ENCODE data around the gene HIVEP3.

The HIVEP3 gene

DNA sequence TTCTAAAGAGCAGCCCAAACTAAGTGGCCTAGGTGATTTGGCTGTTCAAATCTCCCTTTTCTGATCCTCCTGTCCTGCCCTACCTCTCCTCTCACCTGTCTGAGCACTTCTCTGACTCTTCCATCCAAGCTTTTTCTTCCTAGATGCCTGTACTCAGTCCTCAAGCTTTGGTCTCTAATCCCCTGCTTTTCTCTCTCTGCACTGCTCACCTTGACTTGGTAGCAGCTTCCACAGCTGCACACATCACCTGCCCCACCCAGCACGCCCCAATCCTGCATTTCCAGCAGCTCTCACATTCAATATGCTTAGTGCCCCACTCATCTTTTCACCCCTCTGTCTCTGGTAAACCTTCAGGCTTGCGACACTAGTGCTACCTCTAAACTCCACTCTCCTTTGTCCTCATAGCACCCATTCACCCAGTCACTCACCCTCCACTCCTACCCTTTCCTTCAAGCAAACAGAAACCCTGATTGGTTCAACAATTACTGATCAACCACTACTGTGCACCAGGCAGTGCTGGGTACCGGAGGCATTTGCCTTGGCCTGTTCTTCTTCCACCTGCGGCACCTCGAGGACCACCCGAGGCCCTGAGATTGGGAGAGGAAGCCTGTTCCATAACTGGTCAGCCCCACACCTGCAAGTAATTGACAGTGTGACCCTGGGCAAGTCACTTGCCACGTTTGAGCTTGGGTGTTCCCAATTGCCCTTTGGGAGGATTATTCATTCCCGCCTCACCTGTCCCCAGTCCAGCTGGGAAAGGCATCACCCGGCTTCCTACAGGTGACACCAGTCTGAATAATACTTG, 298.2 kb downstream of the HIVEP3 start:
- Histone ChIP-seq H2BK15ac (ENCODE audit: low read length) (no peak overlapping the region), H3K79me1 (ENCODE audit: low read depth, low read length) (no peaks in the 10 kb centered on the region), H3K9ac (ENCODE audit: low read depth, low read length, poor library complexity) (no peak overlapping the region), H3K14ac (ENCODE audit: low read length) (no peak overlapping the region), H2BK5ac (ENCODE audit: low read length) (no peak overlapping the region), H2BK120ac (ENCODE audit: low read depth, low read length) (no peak overlapping the region), H3K27me3 (ENCODE audit: control insufficient read depth in 3 of 3, insufficient read depth in 3 of 3, low read depth in 1 of 3, low read length in 3 of 3) (peaks cover 0 to 2% (median 0%) of the 10 kb centered on the region in 3 experiments), H2AFZ (ENCODE audit: low read length) (no peak overlapping the region), H3K4ac (ENCODE audit: low read length) (no peak overlapping the region), H2BK12ac (ENCODE audit: low read length) (no peak overlapping the region), H3K27ac (replicated peaks; ENCODE audit: low read length) (no peak overlapping the region), H3K4me3 (ENCODE audit: low read length in 2 of 2) (no peak overlapping the region), H3K9me3 (replicated peaks in 1 of 2; ENCODE audit: control insufficient read depth in 2 of 2, insufficient read depth in 1 of 2, low read depth in 1 of 2, low read length in 2 of 2) (no peaks in the 10 kb centered on the region), H3K18ac (ENCODE audit: low read length) (no peak overlapping the region), H3K23ac (ENCODE audit: low read depth, low read length, poor library complexity) (no peak overlapping the region), H2AK5ac (ENCODE audit: low read depth, low read length) (no peak overlapping the region), H3K36me3 (replicated peaks in 1 of 2; ENCODE audit: control insufficient read depth in 2 of 2, insufficient read depth in 2 of 2, low read length in 2 of 2) (no peaks in the 10 kb centered on the region), H4K8ac (ENCODE audit: low read depth, low read length) (no peak overlapping the region), H4K91ac (ENCODE audit: low read depth, low read length, poor library complexity) (no peak overlapping the region), H3K4me1 (ENCODE audit: control insufficient read depth in 2 of 2, insufficient read depth in 1 of 2, low read depth in 1 of 2, low read length in 2 of 2) (peaks cover 0 to 8% of the 10 kb centered on the region in 2 donors), H3K4me2 (ENCODE audit: insufficient read depth, low read length, poor library complexity, severe bottlenecking) (no peak overlapping the region)
- no CpG with 5 or more reads among the region's 9 CpGs for WGBS, 2 donors (ENCODE audit: extremely low coverage in 2 of 2, insufficient read length in 2 of 2, insufficient replicate concordance in 1 of 2)
- DNase-seq (ENCODE audit: low spot score): no peak

DNA sequence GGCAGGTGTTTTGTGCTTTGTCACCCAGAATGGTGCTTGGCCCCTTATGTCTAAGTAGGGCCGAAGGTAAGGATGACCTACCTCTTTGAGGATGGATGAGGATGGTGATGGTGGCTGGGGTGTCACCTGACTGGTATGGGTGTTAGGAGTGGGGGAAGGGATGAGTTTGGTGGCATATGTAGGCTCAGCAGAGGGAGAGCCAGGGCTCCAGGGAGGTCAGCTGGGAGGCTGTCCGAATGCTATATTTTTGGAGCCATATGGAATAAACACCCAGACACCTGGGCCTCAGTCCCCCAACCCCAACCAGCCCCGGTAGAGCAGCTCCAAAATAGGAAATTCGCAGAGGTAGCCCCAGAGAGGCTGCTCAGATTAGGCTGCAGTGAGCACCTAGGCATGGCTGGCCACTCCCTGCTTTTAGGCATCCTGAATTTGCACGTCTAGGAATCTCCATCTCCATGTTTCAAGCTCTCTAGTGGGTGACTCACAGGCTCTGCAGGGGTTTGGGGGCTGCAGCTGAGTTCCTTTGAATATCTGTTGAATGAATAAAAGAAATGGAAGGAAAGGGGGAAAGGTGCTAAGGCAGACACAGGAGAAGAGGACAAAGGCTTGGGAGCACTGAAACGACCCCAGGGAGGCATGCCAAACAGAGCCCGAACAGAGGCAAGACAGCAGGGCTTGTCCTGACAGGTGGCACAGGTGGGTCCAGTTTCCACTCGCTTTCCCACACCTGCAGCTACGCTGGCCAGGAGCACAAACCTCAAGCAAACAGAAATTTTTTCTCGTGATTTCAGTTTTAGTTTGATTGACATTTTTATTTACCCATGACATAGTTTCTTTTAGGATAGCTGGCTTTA, 299.0 kb downstream of the HIVEP3 start:
- no peak overlapping the region for H3K4ac ChIP-seq (ENCODE audit: low read length)
- H2BK15ac ChIP-seq (ENCODE audit: low read length): no peak overlapping the region
- H3K27me3 ChIP-seq (ENCODE audit: control insufficient read depth in 3 of 3, insufficient read depth in 3 of 3, low read depth in 1 of 3, low read length in 3 of 3): peaks cover 0 to 2% (median 0%) of the 10 kb centered on the region in 3 experiments
- WGBS, 2 donors (ENCODE audit: extremely low coverage in 2 of 2, insufficient read length in 2 of 2, insufficient replicate concordance in 1 of 2): no CpG with 5 or more reads among the region's 10 CpGs
- no peak overlapping the region for H2AK5ac ChIP-seq (ENCODE audit: low read depth, low read length)
- no peak overlapping the region for H3K23ac ChIP-seq (ENCODE audit: low read depth, low read length, poor library complexity)
- H3K14ac ChIP-seq (ENCODE audit: low read length): no peak overlapping the region
- no peak overlapping the region for H2BK120ac ChIP-seq (ENCODE audit: low read depth, low read length)
- H3K79me1 ChIP-seq (ENCODE audit: low read depth, low read length): no peaks in the 10 kb centered on the region
- no peak overlapping the region for H3K4me3 ChIP-seq (ENCODE audit: low read length in 2 of 2)
- H4K8ac ChIP-seq (ENCODE audit: low read depth, low read length): no peak overlapping the region
- no peak overlapping the region for H3K4me2 ChIP-seq (ENCODE audit: insufficient read depth, low read length, poor library complexity, severe bottlenecking)
- H2BK12ac ChIP-seq (ENCODE audit: low read length): no peak overlapping the region
- no peak overlapping the region for H3K18ac ChIP-seq (ENCODE audit: low read length)
- no peak overlapping the region for H2AFZ ChIP-seq (ENCODE audit: low read length)
- H3K36me3 ChIP-seq (replicated peaks in 1 of 2; ENCODE audit: control insufficient read depth in 2 of 2, insufficient read depth in 2 of 2, low read length in 2 of 2): no peaks in the 10 kb centered on the region
- H3K9ac ChIP-seq (ENCODE audit: low read depth, low read length, poor library complexity): no peak overlapping the region
- peaks cover 0 to 8% of the 10 kb centered on the region in 2 donors for H3K4me1 ChIP-seq (ENCODE audit: control insufficient read depth in 2 of 2, insufficient read depth in 1 of 2, low read depth in 1 of 2, low read length in 2 of 2)
- no peak overlapping the region for H3K27ac ChIP-seq (replicated peaks; ENCODE audit: low read length)
- no peak overlapping the region for H2BK5ac ChIP-seq (ENCODE audit: low read length)
- H3K9me3 ChIP-seq (replicated peaks in 1 of 2; ENCODE audit: control insufficient read depth in 2 of 2, insufficient read depth in 1 of 2, low read depth in 1 of 2, low read length in 2 of 2): no peaks in the 10 kb centered on the region
- no peak for DNase-seq (ENCODE audit: low spot score)
- no peak overlapping the region for H4K91ac ChIP-seq (ENCODE audit: low read depth, low read length, poor library complexity)

DNA sequence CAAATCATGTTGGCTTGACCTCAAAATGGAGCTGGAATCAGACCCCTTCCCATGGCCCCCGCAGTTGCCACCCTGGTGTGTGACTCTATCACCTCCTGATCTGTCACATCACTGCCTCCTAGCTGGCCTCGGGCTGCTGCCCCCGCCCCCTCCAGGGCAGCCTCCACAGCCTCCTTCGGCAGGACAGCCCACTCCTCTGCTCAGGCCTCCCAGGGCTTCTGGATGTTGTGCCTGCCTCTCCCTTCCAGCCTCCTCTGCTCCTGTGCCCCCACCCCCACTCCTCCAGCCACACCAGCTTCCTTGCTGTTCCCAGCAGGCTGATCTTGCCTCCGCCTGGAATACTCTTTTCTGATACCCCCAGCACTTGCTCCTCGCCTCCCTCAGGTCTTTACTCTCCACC, 299.9 kb downstream of the HIVEP3 start:
- no peak overlapping the region for H3K4me2 ChIP-seq (ENCODE audit: insufficient read depth, low read length, poor library complexity, severe bottlenecking)
- H2BK15ac ChIP-seq (ENCODE audit: low read length): no peak overlapping the region
- H3K4ac ChIP-seq (ENCODE audit: low read length): no peak overlapping the region
- no peak overlapping the region for H4K8ac ChIP-seq (ENCODE audit: low read depth, low read length)
- no peak overlapping the region for H2AFZ ChIP-seq (ENCODE audit: low read length)
- peak overlapping the region; percentile 16 for H3K18ac ChIP-seq (ENCODE audit: low read length)
- peaks cover 0 to 7% of the 10 kb centered on the region in 2 donors for H3K4me1 ChIP-seq (ENCODE audit: control insufficient read depth in 2 of 2, insufficient read depth in 1 of 2, low read depth in 1 of 2, low read length in 2 of 2)
- H3K79me1 ChIP-seq (ENCODE audit: low read depth, low read length): no peaks in the 10 kb centered on the region
- H2BK5ac ChIP-seq (ENCODE audit: low read length): no peak overlapping the region
- no CpG with 5 or more reads among the region's 6 CpGs for WGBS, 2 donors (ENCODE audit: extremely low coverage in 2 of 2, insufficient read length in 2 of 2, insufficient replicate concordance in 1 of 2)
- no peak overlapping the region for H2AK5ac ChIP-seq (ENCODE audit: low read depth, low read length)
- DNase-seq (ENCODE audit: low spot score): no peak
- H3K36me3 ChIP-seq (replicated peaks in 1 of 2; ENCODE audit: control insufficient read depth in 2 of 2, insufficient read depth in 2 of 2, low read length in 2 of 2): no peaks in the 10 kb centered on the region
- no peak overlapping the region for H3K4me3 ChIP-seq (ENCODE audit: low read length in 2 of 2)
- H2BK12ac ChIP-seq (ENCODE audit: low read length): no peak overlapping the region
- H3K23ac ChIP-seq (ENCODE audit: low read depth, low read length, poor library complexity): no peak overlapping the region
- no peak overlapping the region for H3K27ac ChIP-seq (replicated peaks; ENCODE audit: low read length)
- no peak overlapping the region for H2BK120ac ChIP-seq (ENCODE audit: low read depth, low read length)
- peaks cover 0 to 2% (median 0%) of the 10 kb centered on the region in 3 experiments for H3K27me3 ChIP-seq (ENCODE audit: control insufficient read depth in 3 of 3, insufficient read depth in 3 of 3, low read depth in 1 of 3, low read length in 3 of 3)
- H4K91ac ChIP-seq (ENCODE audit: low read depth, low read length, poor library complexity): no peak overlapping the region
- H3K9ac ChIP-seq (ENCODE audit: low read depth, low read length, poor library complexity): no peak overlapping the region
- H3K9me3 ChIP-seq (replicated peaks in 1 of 2; ENCODE audit: control insufficient read depth in 2 of 2, insufficient read depth in 1 of 2, low read depth in 1 of 2, low read length in 2 of 2): no peaks in the 10 kb centered on the region
- H3K14ac ChIP-seq (ENCODE audit: low read length): no peak overlapping the region
